GM12864 (cell line): ENCODE results near the gene HS3ST6.
"Not testable (repeated sequence)": the region's sequence is repeated elsewhere in the genome, so short reads cannot be mapped to it uniquely, and the experiment has no call there.

Experiments used
- DNase-seq: peaks from one replicate; pipeline ENCODE4 v3.0.0-alpha.2; 2011; ENCODE audit warnings: low read depth
- H3K4me3 ChIP-seq: 2 replicates; pipeline ENCODE4 v1.5.1; 2011; ENCODE audit warnings: mild to moderate bottlenecking, low read depth, low read length, control low read depth
- TF ChIP-seq, protein P1 (sequence below): IDR thresholded peaks from 2 replicates; pipeline ENCODE4 v1.5.1; 2011; ENCODE audit warnings: low read depth, mild to moderate bottlenecking, moderate library complexity, low read length, control low read depth, inconsistent platforms; ENCODE audit errors: missing control alignments

Gene HS3ST6

DNA sequence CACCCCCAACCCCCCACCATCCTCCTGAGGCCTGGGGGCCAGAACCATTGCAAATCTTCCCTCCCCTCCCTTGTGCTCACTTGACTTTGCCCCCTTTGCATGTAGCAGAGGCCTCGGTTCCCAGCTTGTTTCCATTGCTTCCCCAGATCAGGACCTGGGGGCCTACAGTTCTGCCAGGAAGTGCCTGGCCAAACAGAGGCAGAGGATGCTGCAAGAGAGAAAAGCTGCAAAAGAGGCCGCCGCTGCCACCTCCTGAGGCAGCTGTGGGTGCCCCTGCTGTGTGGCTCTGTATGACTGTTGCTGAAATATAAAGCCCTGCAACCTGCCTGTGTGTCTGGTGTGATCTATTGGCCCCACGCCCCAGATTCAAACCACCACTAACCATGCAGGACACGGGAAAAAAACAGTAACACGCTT is 43.4 kb upstream of the HS3ST6 start:
- DNase-seq, result no peak
- TF ChIP-seq, protein P1, sequence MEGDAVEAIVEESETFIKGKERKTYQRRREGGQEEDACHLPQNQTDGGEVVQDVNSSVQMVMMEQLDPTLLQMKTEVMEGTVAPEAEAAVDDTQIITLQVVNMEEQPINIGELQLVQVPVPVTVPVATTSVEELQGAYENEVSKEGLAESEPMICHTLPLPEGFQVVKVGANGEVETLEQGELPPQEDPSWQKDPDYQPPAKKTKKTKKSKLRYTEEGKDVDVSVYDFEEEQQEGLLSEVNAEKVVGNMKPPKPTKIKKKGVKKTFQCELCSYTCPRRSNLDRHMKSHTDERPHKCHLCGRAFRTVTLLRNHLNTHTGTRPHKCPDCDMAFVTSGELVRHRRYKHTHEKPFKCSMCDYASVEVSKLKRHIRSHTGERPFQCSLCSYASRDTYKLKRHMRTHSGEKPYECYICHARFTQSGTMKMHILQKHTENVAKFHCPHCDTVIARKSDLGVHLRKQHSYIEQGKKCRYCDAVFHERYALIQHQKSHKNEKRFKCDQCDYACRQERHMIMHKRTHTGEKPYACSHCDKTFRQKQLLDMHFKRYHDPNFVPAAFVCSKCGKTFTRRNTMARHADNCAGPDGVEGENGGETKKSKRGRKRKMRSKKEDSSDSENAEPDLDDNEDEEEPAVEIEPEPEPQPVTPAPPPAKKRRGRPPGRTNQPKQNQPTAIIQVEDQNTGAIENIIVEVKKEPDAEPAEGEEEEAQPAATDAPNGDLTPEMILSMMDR, result no peak
- H3K4me3 ChIP-seq, result peak overlapping the region; percentile 35

DNA sequence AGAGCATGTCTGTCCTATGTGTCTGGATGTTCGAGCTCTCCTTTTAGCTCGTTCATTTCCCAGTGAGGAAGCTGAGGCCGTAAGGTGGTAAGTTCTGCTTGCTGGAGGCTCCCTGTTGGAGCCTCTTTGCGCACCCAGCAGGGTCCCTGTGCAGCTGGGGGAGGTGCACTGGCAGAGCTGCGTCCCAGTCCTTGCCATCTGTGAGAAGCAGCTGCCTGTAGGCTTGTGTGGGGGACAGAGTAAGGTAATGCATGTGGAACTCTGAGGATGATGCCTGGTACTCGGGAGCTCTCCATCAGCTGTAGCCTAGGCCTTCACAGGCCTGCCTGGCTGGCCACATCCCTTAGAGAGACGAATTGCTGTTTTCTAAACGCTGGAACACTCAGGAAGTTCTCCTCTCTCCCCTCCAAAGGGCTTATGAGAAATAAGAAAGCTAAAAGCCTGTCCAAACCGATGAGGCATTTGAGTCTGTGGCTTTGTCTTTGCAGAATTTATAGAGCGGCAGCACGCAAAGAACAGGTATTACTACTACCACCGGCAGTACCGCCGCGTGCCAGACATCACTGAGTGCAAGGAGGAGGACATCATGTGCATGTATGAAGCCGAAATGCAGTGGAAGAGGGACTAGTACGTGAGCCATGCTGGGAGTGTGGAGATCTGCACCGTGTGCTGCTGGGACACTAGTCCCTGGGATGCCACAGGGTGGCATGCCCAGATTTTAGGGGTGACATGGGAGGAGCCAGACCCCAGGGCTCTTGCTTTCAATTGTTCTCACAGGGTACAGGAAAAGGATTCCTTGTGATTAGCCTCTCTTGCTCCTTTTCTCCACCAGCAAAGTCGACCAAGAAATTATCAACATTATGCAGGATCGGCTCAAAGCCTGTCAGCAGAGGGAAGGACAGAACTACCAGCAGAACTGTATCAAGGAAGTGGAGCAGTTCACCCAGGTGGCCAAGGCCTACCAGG is 42.7 kb upstream of the HS3ST6 start:
- H3K4me3 ChIP-seq, result peak overlapping the region; percentile 95
- DNase-seq, result no peak
- TF ChIP-seq, protein P1, result no peak

GRCh38 chr16:1959269-1960039 is 41.2 kb upstream of the HS3ST6 start, which contains the start of gene NDUFB10:
TSS of gene NDUFB10 (plus strand) at chr16:1959538. CDS start at chr16:1959625, 87 bp downstream.
- no peak for DNase-seq
- TF ChIP-seq, protein P1, result peak; percentile 72
- H3K4me3 ChIP-seq, result peak within 1 kb of the TSS; percentile 95

DNA sequence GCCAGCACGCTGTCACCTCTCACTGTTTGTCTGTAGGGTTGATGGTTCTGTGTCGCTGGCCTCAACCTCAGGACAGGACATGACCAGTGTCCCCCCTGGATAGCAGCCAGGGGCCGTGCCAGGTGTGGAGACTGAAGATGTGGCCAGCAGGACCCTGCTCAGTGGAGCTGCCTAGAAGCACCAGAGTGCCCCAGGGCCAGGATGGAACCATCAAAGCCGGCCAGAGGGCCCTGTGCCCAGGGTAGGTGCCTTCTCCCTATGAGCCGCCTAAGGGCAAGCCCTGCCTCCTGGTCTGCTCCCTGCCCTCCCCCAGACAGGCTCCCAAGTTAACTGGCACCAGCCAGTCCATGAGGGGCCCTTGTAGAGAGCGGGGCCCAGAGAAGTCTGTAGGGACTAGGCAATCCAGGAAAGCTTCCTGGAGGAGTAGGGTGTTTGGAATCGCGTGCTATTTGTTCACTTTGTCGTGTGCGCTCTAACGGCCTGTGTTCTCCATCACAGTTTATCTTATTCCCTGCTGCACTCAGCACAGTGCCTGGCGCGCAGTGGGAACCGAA is 40.6 kb upstream of the HS3ST6 start:
- DNase-seq, result no peak
- H3K4me3 ChIP-seq, result no peak overlapping the region
- TF ChIP-seq, protein P1, result no peak

- not testable (repeated sequence) for DNase-seq
Observed at GRCh38 chr16:1958143-1958491, 39.9 kb upstream of the HS3ST6 start.

GRCh38 chr16:1957434-1958142 is 39.4 kb upstream of the HS3ST6 start:
- not testable (repeated sequence) for DNase-seq, H3K4me3 ChIP-seq

More at GRCh38 chr16:1958143-1958491, 39.9 kb upstream of the HS3ST6 start:
- not testable (repeated sequence) for H3K4me3 ChIP-seq

DNA sequence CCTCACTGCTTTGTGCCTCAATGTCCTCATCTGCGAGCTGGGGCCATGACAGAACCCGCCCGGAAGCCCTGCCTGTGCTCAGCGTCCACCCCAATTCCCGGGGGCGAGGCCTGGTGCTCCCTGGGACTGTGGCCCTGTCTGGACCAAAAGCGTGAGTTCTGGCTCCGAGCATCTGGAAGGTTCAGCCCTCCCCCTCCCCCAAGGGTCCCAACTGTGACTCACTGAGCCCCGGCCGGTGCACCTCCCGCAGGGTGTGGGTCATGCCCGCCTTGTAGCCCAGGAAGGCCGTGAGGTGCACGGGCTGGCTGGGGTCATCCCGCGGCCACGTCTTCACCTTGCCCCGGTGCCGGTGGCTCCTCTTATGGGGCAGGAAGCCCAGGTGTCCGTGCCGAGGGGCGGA is 35.5 kb upstream of the HS3ST6 start:
- no peak for DNase-seq
- TF ChIP-seq, protein P1, result no peak
- no peak overlapping the region for H3K4me3 ChIP-seq
